Testis (tissue), 3 donors: Measurements from ENCODE around the gene GPRC5C. TPM values are rescaled to one million over a fixed set of nuclear protein-coding genes. Genes with fewer than 3 reads are reported as not detected.

Source experiments
- DNase-seq: peaks from one replicate; pipeline ENCODE4 v3.0.0-alpha.2; 2019
- H3K27ac ChIP-seq, 2 donors: fragments of 200-600 bp; sonication (generic); one replicate each; pipeline ENCODE4 v1.5.1; 2019
- H3K27me3 ChIP-seq: fragments of 200-600 bp; sonication (generic); one replicate; pipeline ENCODE4 v1.5.1; 2019
- H3K36me3 ChIP-seq: fragments of 200-600 bp; sonication (generic); one replicate; pipeline ENCODE4 v1.5.1; 2017; ENCODE audit warnings: low read depth; ENCODE audit errors: missing control alignments
- H3K4me1 ChIP-seq: fragments of 200-600 bp; sonication (generic); one replicate; pipeline ENCODE4 v1.5.1; 2019
- H3K4me3 ChIP-seq, 2 donors: fragments of 200-600 bp; sonication (generic); one replicate each; pipeline ENCODE4 v1.5.1; 2017 to 2019
- H3K9me3 ChIP-seq: fragments of 200-600 bp; sonication (generic); one replicate; pipeline ENCODE4 v1.5.1; 2017
- CTCF ChIP-seq, 3 experiments: fragments of 450-650 bp in 2 of 3; fragments of 200-600 bp in 1 of 3; sonication (generic) in 1 of 3; IDR thresholded peaks; one replicate each; pipeline ENCODE4 v1.5.1; 2016 to 2019; ENCODE audit warnings: antibody characterized with exemption in 3 of 3, mild to moderate bottlenecking in 2 of 3, moderate library complexity in 1 of 3
- POLR2A ChIP-seq: fragments of 450-650 bp; IDR thresholded peaks from one replicate; pipeline ENCODE4 v1.6.1; 2017; ENCODE audit warnings: antibody characterized with exemption, mild to moderate bottlenecking, moderate library complexity
- WGBS, 2 donors: methylation state at CpG; one replicate each; pipeline ENCODE4 v1.1.5; 2018; 5-methylcytosine and 5-hydroxymethylcytosine counted together
- intact Hi-C: fragments of 100-400 bp; cut with DNase I; formaldehyde crosslinking; loops from one replicate; pipeline ENCODE4 v1.15.1; 2023; ENCODE audit warnings: low total_unique reads
- polyA plus RNA-seq: library from polyadenylated mRNA; stranded (reverse); fragments of 350-450 nt; fragmentation: Illumina TruSeq; extraction: RNeasy Lipid Tissue Mini Kit (QIAGEN cat#74804); gene quantifications from one replicate; pipeline ENCODE4 v1.2.3, GENCODE V29; 2014; ENCODE audit warnings: low read depth, low replicate concordance; ENCODE audit not compliant: insufficient read depth
- total RNA-seq, 2 donors: library from RNA; depleted of rRNA; stranded (reverse); fragments of >200 nt; gene quantifications; one replicate each; pipeline ENCODE4 v1.2.3, GENCODE V29; 2016

GPRC5C gene
- total and polyA plus RNA-seq, 3 donors from 2014 or later, result 6.8 to 19.0 (median 14.1) TPM

GRCh38 chr17:74457146-74457819 is 25.4 kb downstream of the GPRC5C start:
- TF ChIP-seq CTCF (IDR thresholded peaks at IDR 0.05) (peak; percentile 94 to 96 (median 96)), POLR2A (no peak)
- Histone ChIP-seq H3K27me3 (no peaks in the 10 kb centered on the region), H3K27ac (no peak overlapping the region), H3K4me1 (peaks cover 24% of the 10 kb centered on the region), H3K36me3 (no peaks in the 10 kb centered on the region), H3K9me3 (no peaks in the 10 kb centered on the region), H3K4me3 (no peak overlapping the region)
- intact Hi-C loops, result no loop called here
- DNase-seq, result peak; percentile 83
- WGBS, 2 donors, result 37 to 52% methylated on average over 18 of the region's 18 CpGs

GRCh38 chr17:74457820-74458166 is 25.9 kb downstream of the GPRC5C start:
- Histone ChIP-seq H3K4me3 (no peak overlapping the region), H3K9me3 (no peaks in the 10 kb centered on the region), H3K27me3 (no peaks in the 10 kb centered on the region), H3K27ac (no peak overlapping the region), H3K4me1 (peaks cover 20% of the 10 kb centered on the region), H3K36me3 (no peaks in the 10 kb centered on the region)
- intact Hi-C loops, result loop anchor here (2.0 kb wide), 1 partner anchor 77 kb away; no protein-coding TSS in a partner anchor
- no peak for TF ChIP-seq POLR2A
- TF ChIP-seq CTCF (IDR thresholded peaks at IDR 0.05), result no peak
- no peak for DNase-seq
- 47 to 48% methylated on average over 5 to 6 of the region's 6 CpGs for WGBS, 2 donors

- intact Hi-C loops, result loop anchor here (2.0 kb wide), 1 partner anchor 78 kb away; no protein-coding TSS in a partner anchor
- no peaks in the 10 kb centered on the region for H3K27me3 ChIP-seq
- no peak for DNase-seq
- H3K36me3 ChIP-seq, result no peaks in the 10 kb centered on the region
- H3K27ac ChIP-seq, result no peak overlapping the region
- H3K9me3 ChIP-seq, result no peaks in the 10 kb centered on the region
- 80 to 88% methylated on average over 3 of the region's 3 CpGs for WGBS, 2 donors
- H3K4me3 ChIP-seq, result no peak overlapping the region
- peaks cover 10% of the 10 kb centered on the region for H3K4me1 ChIP-seq
- TF ChIP-seq POLR2A (no peak), CTCF (IDR thresholded peaks at IDR 0.05) (no peak)
These were observed 26.9 kb downstream of the GPRC5C start for GRCh38 chr17:74458835-74459234.

GRCh38 chr17:74459622-74460021 is 27.7 kb downstream of the GPRC5C start:
- H3K9me3 ChIP-seq, result no peaks in the 10 kb centered on the region
- intact Hi-C loops, result loop anchor here (2.0 kb wide), 1 partner anchor 79 kb away; no protein-coding TSS in a partner anchor
- TF ChIP-seq POLR2A, result no peak
- TF ChIP-seq CTCF (IDR thresholded peaks at IDR 0.05), result no peak
- no peaks in the 10 kb centered on the region for H3K36me3 ChIP-seq
- H3K4me1 ChIP-seq, result peaks cover 5% of the 10 kb centered on the region
- WGBS, 2 donors, result 72 to 81% methylated on average over 7 of the region's 7 CpGs
- no peak overlapping the region for H3K4me3 ChIP-seq
- DNase-seq, result no peak
- no peak overlapping the region for H3K27ac ChIP-seq
- no peaks in the 10 kb centered on the region for H3K27me3 ChIP-seq

- no peak for DNase-seq
- TF ChIP-seq CTCF (IDR thresholded peaks at IDR 0.05) (no peak), POLR2A (no peak)
- H3K36me3 ChIP-seq, result no peaks in the 10 kb centered on the region
- H3K27ac ChIP-seq, result no peak overlapping the region
- H3K4me3 ChIP-seq, result no peak overlapping the region
- H3K9me3 ChIP-seq, result no peaks in the 10 kb centered on the region
- H3K27me3 ChIP-seq, result no peaks in the 10 kb centered on the region
- intact Hi-C loops, result no loop called here
- H3K4me1 ChIP-seq, result no peaks in the 10 kb centered on the region
- 92 to 100% methylated on average over 1 to 2 of the region's 2 CpGs for WGBS, 2 donors
These were observed 28.4 kb downstream of the GPRC5C start for GRCh38 chr17:74460241-74460640.
